Psoas muscle (tissue), 8 donors: Measurements from ENCODE around the gene RBMS3. TPM values are rescaled to one million over a fixed set of nuclear protein-coding genes. Genes with fewer than 3 reads are reported as not detected.

ENCODE experiments used
- ATAC-seq, 4 donors: fragments of 200-7000 bp; cut with Tn5 transposase; one replicate each; pipeline ENCODE4 v1.9.1; 2020; ENCODE audit warnings: moderate library complexity in 3 of 4, mild to moderate bottlenecking in 2 of 4
- DNase-seq, 2 donors: peaks; one replicate each; pipeline ENCODE4 v3.0.0-alpha.2; 2020
- H3K27ac ChIP-seq: fragments of 200-600 bp; one replicate; pipeline ENCODE4 v1.8.0; 2022
- H3K27me3 ChIP-seq, 3 donors: fragments of 200-600 bp in 1 of 3; one replicate each; pipeline versions ENCODE4 v1.6.1 to v1.8.0; 2013 to 2022; ENCODE audit warnings: low read length in 2 of 3, mild to moderate bottlenecking in 2 of 3, moderate library complexity in 1 of 3; ENCODE audit not compliant: insufficient read depth in 3 of 3
- H3K36me3 ChIP-seq, 2 donors: fragments of 200-600 bp in 1 of 2; one replicate each; pipeline versions ENCODE4 v1.6.1 to v1.8.0; 2013 to 2022; ENCODE audit warnings: low read depth in 1 of 2, mild to moderate bottlenecking in 1 of 2, moderate library complexity in 1 of 2; ENCODE audit not compliant: insufficient read depth in 1 of 2
- H3K4me1 ChIP-seq: fragments of 200-600 bp; one replicate; pipeline ENCODE4 v1.8.0; 2022
- H3K4me3 ChIP-seq: fragments of 200-600 bp; one replicate; pipeline ENCODE4 v1.8.0; 2022; ENCODE audit warnings: mild to moderate bottlenecking
- H3K9me3 ChIP-seq: fragments of 200-600 bp; one replicate; pipeline ENCODE4 v1.8.0; 2022
- WGBS, 3 donors: extraction: QIAGEN DNeasy Blood & Tissue Kit; methylation state at CpG; one replicate each; pipeline versions ENCODE4 v1.1.6 to v1.1.7; 2013; 5-methylcytosine and 5-hydroxymethylcytosine counted together
- intact Hi-C, 2 donors: fragments of 100-400 bp; cut with DNase I; formaldehyde crosslinking; loops; one replicate each; pipeline versions ENCODE4 v1.11.0 to v1.14.2; 2022
- polyA plus RNA-seq, 3 donors: library from polyadenylated mRNA; stranded (reverse); fragments of 200-250 nt; gene quantifications; one replicate each; pipeline ENCODE4 v1.2.3, GENCODE V29; 2013
- total RNA-seq, 4 donors: library from RNA; stranded (reverse); fragmentation: NEBNext Ultra II Directional in 2 of 4; extraction: Animal tissue kit (Norgen Biotek cat#: 25700) in 2 of 4; gene quantifications; one replicate each; pipeline versions ENCODE4 v1.2.1 to v1.2.4, GENCODE V29; 2021 to 2023
- TF ChIP-seq, protein P1 (sequence below): fragments of 200-600 bp; IDR thresholded peaks from one replicate; pipeline ENCODE4 v1.8.0; 2022; ENCODE audit warnings: antibody characterized with exemption
- donor health status: healthy with polysubstance abuse.
- donor health status: DM: no; HTN: no; CAD: no; lungs with moderate emphysema.
- donor health status: Bipolar disorder and iron deficiency.
- donor health status: healthy.
- donor health status: DM: yes; HTN: yes; CAD: no.
- donor health status: DM: no; HTN: no; CAD: no.
- donor health status: DM: no; HTN: no; CAD: no.
- donor health status: DM: yes; HTN: yes; CAD: no.

Gene RBMS3
- total and polyA plus RNA-seq, 7 donors, result 3.8 to 34.5 (median 23.5) TPM

DNA sequence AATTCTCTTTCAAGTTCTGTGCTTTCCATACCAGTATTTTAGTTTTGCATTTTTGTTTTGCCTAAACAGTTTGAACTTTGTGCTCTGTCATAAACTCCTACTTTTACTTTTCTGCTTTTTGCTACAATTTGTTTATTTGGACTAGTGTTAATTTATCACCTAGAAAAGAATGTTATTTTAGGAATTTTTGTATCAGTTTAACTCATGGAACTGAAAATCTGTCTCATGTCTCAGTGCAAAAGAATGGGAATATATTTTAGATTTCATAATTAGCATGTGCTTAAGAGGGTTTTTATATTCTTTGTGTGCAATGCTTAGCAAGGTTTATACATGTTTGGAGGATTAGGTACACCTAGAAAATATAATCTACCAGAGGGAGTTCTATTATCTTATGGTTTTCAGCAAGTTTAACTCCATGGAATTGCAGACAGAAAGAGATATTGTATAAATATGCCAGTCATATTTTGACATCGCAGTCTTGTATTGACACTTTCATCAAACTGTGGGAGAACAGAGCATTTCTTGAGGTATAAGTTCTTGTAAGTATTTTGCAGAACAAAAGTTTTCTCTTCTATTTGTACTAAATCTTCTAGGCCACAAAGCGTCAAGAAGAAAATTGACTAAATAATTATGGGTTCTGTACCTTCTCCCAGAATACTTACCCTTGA, 409.9 kb downstream of the RBMS3 start:
- no peaks in the 10 kb centered on the region for H3K27me3 ChIP-seq
- intact Hi-C loops, result no loop called here
- TF ChIP-seq, protein P1, sequence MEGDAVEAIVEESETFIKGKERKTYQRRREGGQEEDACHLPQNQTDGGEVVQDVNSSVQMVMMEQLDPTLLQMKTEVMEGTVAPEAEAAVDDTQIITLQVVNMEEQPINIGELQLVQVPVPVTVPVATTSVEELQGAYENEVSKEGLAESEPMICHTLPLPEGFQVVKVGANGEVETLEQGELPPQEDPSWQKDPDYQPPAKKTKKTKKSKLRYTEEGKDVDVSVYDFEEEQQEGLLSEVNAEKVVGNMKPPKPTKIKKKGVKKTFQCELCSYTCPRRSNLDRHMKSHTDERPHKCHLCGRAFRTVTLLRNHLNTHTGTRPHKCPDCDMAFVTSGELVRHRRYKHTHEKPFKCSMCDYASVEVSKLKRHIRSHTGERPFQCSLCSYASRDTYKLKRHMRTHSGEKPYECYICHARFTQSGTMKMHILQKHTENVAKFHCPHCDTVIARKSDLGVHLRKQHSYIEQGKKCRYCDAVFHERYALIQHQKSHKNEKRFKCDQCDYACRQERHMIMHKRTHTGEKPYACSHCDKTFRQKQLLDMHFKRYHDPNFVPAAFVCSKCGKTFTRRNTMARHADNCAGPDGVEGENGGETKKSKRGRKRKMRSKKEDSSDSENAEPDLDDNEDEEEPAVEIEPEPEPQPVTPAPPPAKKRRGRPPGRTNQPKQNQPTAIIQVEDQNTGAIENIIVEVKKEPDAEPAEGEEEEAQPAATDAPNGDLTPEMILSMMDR, result no peak
- no peaks in the 10 kb centered on the region for H3K9me3 ChIP-seq
- 95 to 99% (median 98%) methylated on average over 2 of the region's 2 CpGs for WGBS, 3 donors
- no peak for ATAC-seq
- no peak overlapping the region for H3K27ac ChIP-seq
- no peak overlapping the region for H3K4me3 ChIP-seq
- DNase-seq, result no peak
- no peaks in the 10 kb centered on the region for H3K36me3 ChIP-seq
- peaks cover 24% of the 10 kb centered on the region for H3K4me1 ChIP-seq

- H3K27ac ChIP-seq, result no peak overlapping the region
- WGBS, 3 donors, result 39 to 59% (median 44%) methylated on average over 1 of the region's 1 CpG
Observed at GRCh38 chr3:29693863-29694262, 413.0 kb downstream of the RBMS3 start.

DNA sequence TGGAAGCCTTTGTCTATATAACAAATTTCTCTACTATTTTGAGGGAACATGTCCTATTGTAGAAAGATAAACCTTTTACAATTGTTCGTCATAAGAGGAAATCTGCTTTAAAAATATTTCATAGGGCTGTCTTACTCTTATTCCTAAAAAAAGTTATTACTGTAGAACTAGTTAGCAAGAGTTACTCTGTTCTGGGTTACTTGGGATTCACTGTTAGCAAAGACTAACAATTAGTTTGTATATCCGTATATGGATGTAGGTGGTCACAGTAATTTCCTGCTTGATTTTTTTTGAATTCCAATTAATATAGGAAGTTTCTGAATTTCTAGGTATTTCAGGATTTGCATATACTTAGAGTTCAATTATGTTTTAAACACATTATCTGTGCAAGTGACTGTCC, 413.5 kb downstream of the RBMS3 start:
- no peak overlapping the region for H3K4me3 ChIP-seq
- WGBS, 3 donors, result 74 to 78% (median 74%) methylated on average over 2 of the region's 2 CpGs
- peaks cover 34% of the 10 kb centered on the region for H3K4me1 ChIP-seq
- TF ChIP-seq, protein P1, result no peak
- no peak overlapping the region for H3K27ac ChIP-seq
- DNase-seq (no peak), ATAC-seq (no peak)
- H3K36me3 ChIP-seq, result no peaks in the 10 kb centered on the region
- H3K27me3 ChIP-seq, result no peaks in the 10 kb centered on the region
- no peaks in the 10 kb centered on the region for H3K9me3 ChIP-seq
- intact Hi-C loops, result no loop called here

More at GRCh38 chr3:29693863-29694262, 413.0 kb downstream of the RBMS3 start:
- no peaks in the 10 kb centered on the region for H3K9me3 ChIP-seq
- intact Hi-C loops, result no loop called here
- no peaks in the 10 kb centered on the region for H3K36me3 ChIP-seq
- DNase-seq (peak in 1 of 2 donors; percentile 36), ATAC-seq (peak; percentile 39 to 62 (median 48))
- no peak overlapping the region for H3K4me3 ChIP-seq
- H3K27me3 ChIP-seq, result no peaks in the 10 kb centered on the region
- peaks cover 34% of the 10 kb centered on the region for H3K4me1 ChIP-seq
- TF ChIP-seq, protein P1, result no peak

DNA sequence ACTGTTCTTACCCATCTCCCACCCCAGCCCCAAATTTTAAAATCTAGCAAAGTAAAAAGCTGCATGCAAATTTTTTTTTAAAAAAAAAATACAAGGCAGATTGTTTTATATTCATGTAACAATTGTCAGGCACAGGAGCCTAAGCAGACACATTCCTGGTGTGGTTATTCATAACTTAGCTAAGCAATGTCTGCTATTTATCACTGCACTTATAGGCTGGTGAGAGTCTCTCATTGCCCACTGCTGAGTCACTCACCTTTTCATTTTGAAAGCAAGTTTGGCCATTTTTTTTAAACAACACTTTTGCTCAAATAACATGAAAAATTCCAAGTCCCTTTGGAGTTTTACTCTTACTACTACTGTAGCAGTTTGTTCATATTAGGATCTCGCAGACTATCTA, 413.9 kb downstream of the RBMS3 start:
- peaks cover 34% of the 10 kb centered on the region for H3K4me1 ChIP-seq
- H3K27me3 ChIP-seq, result no peaks in the 10 kb centered on the region
- H3K4me3 ChIP-seq, result no peak overlapping the region
- H3K27ac ChIP-seq, result peak overlapping the region; percentile 44
- TF ChIP-seq, protein P1, result no peak
- DNase-seq (no peak), ATAC-seq (peak; percentile 68 to 90 (median 86))
- no peaks in the 10 kb centered on the region for H3K36me3 ChIP-seq
- intact Hi-C loops, result no loop called here
- WGBS, 3 donors, result 94 to 95% (median 94%) methylated on average over 1 of the region's 1 CpG
- no peaks in the 10 kb centered on the region for H3K9me3 ChIP-seq

DNA sequence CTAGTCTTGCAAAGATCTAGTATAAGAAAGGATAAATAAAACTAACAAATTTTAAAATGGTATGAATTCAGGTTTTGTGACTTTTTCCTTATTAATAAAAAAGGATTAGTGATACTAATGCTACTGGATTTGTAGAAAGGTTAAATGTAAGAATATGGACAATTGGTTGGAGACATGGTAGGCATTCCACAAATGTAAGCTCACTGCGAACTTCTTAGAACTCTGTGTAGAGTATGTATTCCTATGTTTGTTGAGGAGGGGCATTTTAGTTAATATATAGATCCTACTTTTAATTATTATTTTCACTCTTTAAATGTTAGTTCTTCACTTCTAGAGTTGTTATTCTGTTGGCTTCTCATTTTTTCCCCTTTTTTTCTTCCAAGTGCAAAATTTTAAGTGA, 414.3 kb downstream of the RBMS3 start:
- H3K27me3 ChIP-seq, result no peaks in the 10 kb centered on the region
- TF ChIP-seq, protein P1, result no peak
- intact Hi-C loops, result no loop called here
- peak overlapping the region; percentile 44 for H3K27ac ChIP-seq
- H3K4me1 ChIP-seq, result peaks cover 34% of the 10 kb centered on the region
- no peak overlapping the region for H3K4me3 ChIP-seq
- 68 to 92% (median 83%) methylated on average over 1 of the region's 1 CpG for WGBS, 3 donors
- H3K36me3 ChIP-seq, result no peaks in the 10 kb centered on the region
- no peaks in the 10 kb centered on the region for H3K9me3 ChIP-seq
- DNase-seq (no peak), ATAC-seq (peak in 1 of 4 donors; percentile 23)
